ENCODE data around the gene DHX34.
"Not testable (repeated sequence)": the region's sequence is repeated elsewhere in the genome, so short reads cannot be mapped to it uniquely, and the experiment has no call there.

Gene DHX34

GRCh38 chr19:47348819-47349795 is at the start of gene DHX34:
TSS of gene DHX34 (plus strand) at chr19:47349315. CDS start at chr19:47353031, 3,716 bp downstream.
- DNase-seq (ENCODE audit: low read depth), result peak; percentile 99

GRCh38 chr19:47300867-47301266 is 48.2 kb upstream of the DHX34 start:
- not testable (repeated sequence) for DNase-seq (ENCODE audit: low read depth)

- no peak for DNase-seq (ENCODE audit: low read depth)
Observed at GRCh38 chr19:47302249-47302648, 46.9 kb upstream of the DHX34 start.

- DNase-seq (ENCODE audit: low read depth), result no peak
Observed at GRCh38 chr19:47303966-47304365, 45.1 kb upstream of the DHX34 start.

- peak; percentile 33 for DNase-seq (ENCODE audit: low read depth)
Observed at GRCh38 chr19:47305309-47305751, 43.8 kb upstream of the DHX34 start.

- DNase-seq (ENCODE audit: low read depth), result no peak
Observed at GRCh38 chr19:47306303-47306702, 42.8 kb upstream of the DHX34 start.

- no peak for DNase-seq (ENCODE audit: low read depth)
Observed at GRCh38 chr19:47309038-47309437, 40.1 kb upstream of the DHX34 start.

GRCh38 chr19:47309608-47310007 is 39.5 kb upstream of the DHX34 start, which contains the start of gene C5AR1:
TSS of gene C5AR1 (plus strand) at chr19:47309861. CDS start at chr19:47309896, 35 bp downstream.
- DNase-seq (ENCODE audit: low read depth), result no peak

- no peak for DNase-seq (ENCODE audit: low read depth)
Observed at GRCh38 chr19:47310323-47310722, 38.8 kb upstream of the DHX34 start.

- no peak for DNase-seq (ENCODE audit: low read depth)
Observed at GRCh38 chr19:47310819-47311218, 38.3 kb upstream of the DHX34 start.

- DNase-seq (ENCODE audit: low read depth), result no peak
Observed at GRCh38 chr19:47312366-47313006, 36.6 kb upstream of the DHX34 start.

GRCh38 chr19:47313754-47314295 is 35.3 kb upstream of the DHX34 start:
- DNase-seq (ENCODE audit: low read depth), result no peak

- no peak for DNase-seq (ENCODE audit: low read depth)
Observed at GRCh38 chr19:47315125-47315821, 33.8 kb upstream of the DHX34 start.

GRCh38 chr19:47316513-47316912 is 32.6 kb upstream of the DHX34 start:
- DNase-seq (ENCODE audit: low read depth), result no peak

- no peak for DNase-seq (ENCODE audit: low read depth)
Observed at GRCh38 chr19:47319923-47320871, 28.9 kb upstream of the DHX34 start.

- DNase-seq (ENCODE audit: low read depth), result no peak
Observed at GRCh38 chr19:47321630-47322029, 27.5 kb upstream of the DHX34 start.

GRCh38 chr19:47322058-47322457 is 27.1 kb upstream of the DHX34 start:
- no peak for DNase-seq (ENCODE audit: low read depth)

GRCh38 chr19:47323409-47323808 is 25.7 kb upstream of the DHX34 start:
- DNase-seq (ENCODE audit: low read depth), result no peak

- DNase-seq (ENCODE audit: low read depth), result no peak
Observed at GRCh38 chr19:47323872-47324271, 25.2 kb upstream of the DHX34 start.

GRCh38 chr19:47324502-47324901 is 24.6 kb upstream of the DHX34 start:
- DNase-seq (ENCODE audit: low read depth), result no peak

- DNase-seq (ENCODE audit: low read depth), result no peak
Observed at GRCh38 chr19:47330466-47330869, 18.6 kb upstream of the DHX34 start.

All from stimulated activated CD8-positive, alpha-beta memory T cell treated with anti-CD3 and anti-CD28 coated beads, Interleukin-12 subunit alpha, Interleukin-12 subunit beta, amount 100 ng/mL, for 1 hour (primary cell).